Measurements from ENCODE around the gene AATK.

The AATK gene

GRCh38 chr17:81109957-81110356 lies 56.1 kb downstream of the AATK start:
- no peaks in the 10 kb centered on the region for H3K36me3 ChIP-seq (ENCODE audit: control insufficient read depth, low read length)
- no peak overlapping the region for H3K4me2 ChIP-seq (ENCODE audit: low read length)
- no peak overlapping the region for H3K4me3 ChIP-seq (ENCODE audit: low read length)
- H3K9me2 ChIP-seq (replicated peaks; ENCODE audit: control insufficient read depth, low read length) = no peaks in the 10 kb centered on the region
- no peaks in the 10 kb centered on the region for H3K4me1 ChIP-seq (ENCODE audit: control insufficient read depth, low read length)
- H3K79me2 ChIP-seq (ENCODE audit: control insufficient read depth, low read length) = no peaks in the 10 kb centered on the region
- H3F3A ChIP-seq (ENCODE audit: control insufficient read depth, insufficient read depth) = no peaks in the 10 kb centered on the region
- H3K27ac ChIP-seq (ENCODE audit: low read depth, low read length) = no peak overlapping the region
- H4K20me1 ChIP-seq (ENCODE audit: control insufficient read depth, insufficient read depth, low read depth, low read length) = no peaks in the 10 kb centered on the region
- H3K27me3 ChIP-seq (ENCODE audit: control insufficient read depth, low read length) = no peaks in the 10 kb centered on the region
- H3K9me3 ChIP-seq (ENCODE audit: control insufficient read depth, insufficient read depth, low read length) = no peaks in the 10 kb centered on the region
- TF ChIP-seq CTCF (IDR thresholded peaks at IDR 0.05; ENCODE audit: low read depth, low read length, poor library complexity, severe bottlenecking) (no peak), EZH2phosphoT487 (IDR thresholded peaks at IDR 0.05; ENCODE audit: borderline replicate concordance, low read length) (no peak)

- Histone ChIP-seq H3K4me2 (ENCODE audit: low read length) (no peak overlapping the region), H3K9me2 (replicated peaks; ENCODE audit: control insufficient read depth, low read length) (no peaks in the 10 kb centered on the region), H4K20me1 (ENCODE audit: control insufficient read depth, insufficient read depth, low read depth, low read length) (no peaks in the 10 kb centered on the region), H3F3A (ENCODE audit: control insufficient read depth, insufficient read depth) (no peaks in the 10 kb centered on the region), H3K9me3 (ENCODE audit: control insufficient read depth, insufficient read depth, low read length) (no peaks in the 10 kb centered on the region), H3K27me3 (ENCODE audit: control insufficient read depth, low read length) (no peaks in the 10 kb centered on the region), H3K4me1 (ENCODE audit: control insufficient read depth, low read length) (no peaks in the 10 kb centered on the region), H3K4me3 (ENCODE audit: low read length) (no peak overlapping the region), H3K36me3 (ENCODE audit: control insufficient read depth, low read length) (no peaks in the 10 kb centered on the region), H3K79me2 (ENCODE audit: control insufficient read depth, low read length) (no peaks in the 10 kb centered on the region), H3K27ac (ENCODE audit: low read depth, low read length) (no peak overlapping the region)
- TF ChIP-seq EZH2phosphoT487 (IDR thresholded peaks at IDR 0.05; ENCODE audit: borderline replicate concordance, low read length) (no peak), CTCF (IDR thresholded peaks at IDR 0.05; ENCODE audit: low read depth, low read length, poor library complexity, severe bottlenecking) (no peak)
These were observed 57.8 kb downstream of the AATK start for GRCh38 chr17:81108220-81108619.

- no peak for TF ChIP-seq EZH2phosphoT487 (IDR thresholded peaks at IDR 0.05; ENCODE audit: borderline replicate concordance, low read length)
- no peak for TF ChIP-seq CTCF (IDR thresholded peaks at IDR 0.05; ENCODE audit: low read depth, low read length, poor library complexity, severe bottlenecking)
- H3K27ac ChIP-seq (ENCODE audit: low read depth, low read length) = no peak overlapping the region
- H3K79me2 ChIP-seq (ENCODE audit: control insufficient read depth, low read length) = no peaks in the 10 kb centered on the region
- no peaks in the 10 kb centered on the region for H3K9me2 ChIP-seq (replicated peaks; ENCODE audit: control insufficient read depth, low read length)
- no peak overlapping the region for H3K4me3 ChIP-seq (ENCODE audit: low read length)
- H3K36me3 ChIP-seq (ENCODE audit: control insufficient read depth, low read length) = no peaks in the 10 kb centered on the region
- no peaks in the 10 kb centered on the region for H4K20me1 ChIP-seq (ENCODE audit: control insufficient read depth, insufficient read depth, low read depth, low read length)
- no peak overlapping the region for H3K4me2 ChIP-seq (ENCODE audit: low read length)
- no peaks in the 10 kb centered on the region for H3F3A ChIP-seq (ENCODE audit: control insufficient read depth, insufficient read depth)
- no peaks in the 10 kb centered on the region for H3K9me3 ChIP-seq (ENCODE audit: control insufficient read depth, insufficient read depth, low read length)
- H3K27me3 ChIP-seq (ENCODE audit: control insufficient read depth, low read length) = no peaks in the 10 kb centered on the region
- H3K4me1 ChIP-seq (ENCODE audit: control insufficient read depth, low read length) = no peaks in the 10 kb centered on the region
These were observed 59.3 kb downstream of the AATK start for GRCh38 chr17:81106716-81107115.

GRCh38 chr17:81103379-81103778 lies 62.6 kb downstream of the AATK start:
- no peaks in the 10 kb centered on the region for H3K9me2 ChIP-seq (replicated peaks; ENCODE audit: control insufficient read depth, low read length)
- H4K20me1 ChIP-seq (ENCODE audit: control insufficient read depth, insufficient read depth, low read depth, low read length) = no peaks in the 10 kb centered on the region
- H3F3A ChIP-seq (ENCODE audit: control insufficient read depth, insufficient read depth) = no peaks in the 10 kb centered on the region
- H3K9me3 ChIP-seq (ENCODE audit: control insufficient read depth, insufficient read depth, low read length) = no peaks in the 10 kb centered on the region
- H3K27ac ChIP-seq (ENCODE audit: low read depth, low read length) = no peak overlapping the region
- no peaks in the 10 kb centered on the region for H3K79me2 ChIP-seq (ENCODE audit: control insufficient read depth, low read length)
- no peaks in the 10 kb centered on the region for H3K27me3 ChIP-seq (ENCODE audit: control insufficient read depth, low read length)
- H3K4me2 ChIP-seq (ENCODE audit: low read length) = no peak overlapping the region
- H3K36me3 ChIP-seq (ENCODE audit: control insufficient read depth, low read length) = no peaks in the 10 kb centered on the region
- no peak overlapping the region for H3K4me3 ChIP-seq (ENCODE audit: low read length)
- H3K4me1 ChIP-seq (ENCODE audit: control insufficient read depth, low read length) = no peaks in the 10 kb centered on the region
- TF ChIP-seq CTCF (IDR thresholded peaks at IDR 0.05; ENCODE audit: low read depth, low read length, poor library complexity, severe bottlenecking) = no peak
- TF ChIP-seq EZH2phosphoT487 (IDR thresholded peaks at IDR 0.05; ENCODE audit: borderline replicate concordance, low read length) = no peak
